A673 (cell line): Measurements from ENCODE around the gene FLT4. TPM values are rescaled to one million over a fixed set of nuclear protein-coding genes. Genes with fewer than 3 reads are reported as not detected.

Source experiments
- Bru-seq: library from RNA; stranded (reverse); fragments of 400-500 nt; gene quantifications from one replicate; lab custom pipeline; 2021; lab: Mats Ljungman, UMichigan
- BruChase-seq, 2 experiments: library from RNA; stranded (reverse); fragments of 400-500 nt; gene quantifications; one replicate each; lab custom pipeline; 2021; lab: Mats Ljungman, UMichigan
- BruUV-seq: library from RNA; stranded (reverse); fragments of 400-500 nt; replicated peaks from 2 replicates; lab custom pipeline; 2021; lab: Mats Ljungman, UMichigan
- CTCF ChIA-PET: fragments of 300-600 bp; sonication (Branson Sonifier 250); formaldehyde crosslinking; loops from one replicate; lab custom pipeline; 2022; ENCODE audit warnings: antibody characterized with exemption; lab: Charles Lee
- POLR2A ChIA-PET: fragments of 300-600 bp; sonication (Branson Sonifier 250); formaldehyde crosslinking; loops from one replicate; lab custom pipeline; 2022; ENCODE audit warnings: antibody characterized with exemption; ENCODE audit not compliant: low non-redundant PET; lab: Charles Lee
- DNase-seq: peaks from one replicate; pipeline ENCODE4 v3.0.0-alpha.2; 2015; ENCODE audit warnings: low spot score
- H3K27ac ChIP-seq: fragments of 200-600 bp; sonication (generic); 2 replicates; pipeline ENCODE4 v1.5.1; 2016; ENCODE audit warnings: mixed run types, low read depth, mild to moderate bottlenecking, mixed read lengths, antibody characterized with exemption, low read length; ENCODE audit not compliant: poor library complexity, severe bottlenecking
- H3K27me3 ChIP-seq: fragments of 200-600 bp; sonication (generic); replicated peaks from 2 replicates; pipeline ENCODE4 v1.6.1; 2017; ENCODE audit warnings: mixed run types, low read depth, mild to moderate bottlenecking, mixed read lengths, antibody characterized with exemption, low read length; ENCODE audit not compliant: insufficient read depth, poor library complexity
- H3K36me3 ChIP-seq: fragments of 200-600 bp; sonication (generic); 2 replicates; pipeline ENCODE4 v1.6.1; 2016; ENCODE audit warnings: mixed run types, mild to moderate bottlenecking, mixed read lengths, antibody characterized with exemption, low read length; ENCODE audit not compliant: insufficient read depth, poor library complexity, severe bottlenecking
- H3K4me1 ChIP-seq: fragments of 200-600 bp; sonication (generic); 2 replicates; pipeline ENCODE4 v1.6.1; 2017; ENCODE audit warnings: mixed run types, mild to moderate bottlenecking, mixed read lengths, antibody characterized with exemption, low read length; ENCODE audit not compliant: insufficient read depth, poor library complexity, severe bottlenecking
- H3K4me3 ChIP-seq: fragments of 200-600 bp; sonication (generic); 2 replicates; pipeline ENCODE4 v1.5.1; 2016; ENCODE audit warnings: low read depth, mixed run types, mild to moderate bottlenecking, mixed read lengths, low read length; ENCODE audit not compliant: poor library complexity, severe bottlenecking
- H3K9me3 ChIP-seq: fragments of 200-600 bp; sonication (generic); 2 replicates; pipeline ENCODE4 v1.6.1; 2016; ENCODE audit warnings: mixed run types, low read depth, mild to moderate bottlenecking, mixed read lengths, antibody characterized with exemption, low read length; ENCODE audit not compliant: poor library complexity, severe bottlenecking
- CTCF ChIP-seq: fragments of 300-800, 200-600 bp; sonication (generic); conservative IDR thresholded peaks from 2 replicates; pipeline ENCODE4 v1.5.1; 2017; ENCODE audit warnings: low read depth, mild to moderate bottlenecking, antibody characterized with exemption, low read length, moderate library complexity, mixed read lengths
- EZH2 ChIP-seq: fragments of 200-600 bp; sonication (generic); IDR thresholded peaks from 2 replicates; pipeline ENCODE4 v1.6.1; 2017; ENCODE audit warnings: borderline replicate concordance, low read depth, mild to moderate bottlenecking, mixed read lengths, antibody characterized with exemption, low read length; ENCODE audit not compliant: poor library complexity, severe bottlenecking
- intact Hi-C: fragments of 100-400 bp; cut with micrococcal nuclease; formaldehyde crosslinking; loops from one replicate; pipeline ENCODE4 v1.10.0; 2022; ENCODE audit not compliant: unreplicated experiment
- long read RNA-seq: library from polyadenylated mRNA; stranded (forward); transcript quantifications from one replicate; pipeline ENCODE4 v2.0.0, GENCODE V29; 2022
- total RNA-seq: library from RNA; stranded (reverse); gene quantifications from 2 replicates; pipeline ENCODE4 v1.2.3, GENCODE V29; 2021

The FLT4 gene
- total RNA-seq (8.6 and 10.1 TPM in 2 replicates), Bru-seq, nascent RNA (percentile 27 among the genes with signal in this experiment), BruChase-seq, experiment 1, labeled RNA remaining after a 2-hour chase (percentile 29 among the genes with signal in this experiment), BruChase-seq, experiment 2, labeled RNA remaining after a 6-hour chase (percentile 35 among the genes with signal in this experiment)
- long read RNA-seq, partial matches to known transcripts, result 15 of 23 reads
- long read RNA-seq, other reads (novel, unspliced or antisense), result 8 of 23 reads

DNA sequence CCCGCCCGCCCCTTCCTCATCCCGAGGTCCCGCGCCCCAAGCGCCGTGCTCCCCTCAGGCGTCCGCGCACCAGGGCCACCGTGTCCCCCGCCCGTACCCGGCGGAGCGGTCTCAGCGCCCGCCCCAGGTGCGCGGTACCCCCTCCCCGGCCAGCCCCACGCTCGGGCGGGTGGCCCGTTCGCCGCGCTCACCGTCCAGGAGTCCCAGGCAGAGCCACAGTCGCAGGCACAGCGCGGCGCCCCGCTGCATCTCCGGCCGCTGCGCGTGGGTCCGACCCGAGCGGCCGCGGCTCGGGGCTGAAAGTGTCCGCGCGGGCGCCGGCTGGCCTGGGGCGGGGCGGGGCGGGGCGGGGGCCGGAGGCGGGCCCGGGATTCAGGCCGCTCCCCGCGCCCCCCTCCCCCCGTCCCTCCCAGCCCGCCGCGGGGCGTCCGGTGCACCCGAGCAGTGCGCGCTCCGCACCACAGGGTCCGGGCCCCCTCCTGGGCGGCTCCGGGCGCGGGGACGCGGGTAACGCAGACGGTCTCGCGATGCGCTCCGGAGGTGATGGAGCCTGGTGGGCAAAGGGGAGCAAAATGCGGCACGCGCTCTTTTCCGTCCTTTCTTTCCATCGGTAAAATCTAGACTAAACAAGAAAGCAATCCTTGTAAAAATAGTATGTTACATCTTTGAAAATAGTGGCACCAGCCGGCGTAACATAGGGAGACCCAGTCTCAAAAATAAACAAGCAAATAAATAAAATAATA lies at the start of gene FLT4:
Gene FLT4, minus strand, starts transcription at position 304 of the 743 bp plus-strand sequence. Its CDS starts 55 bp downstream, at position 249.
- BruUV-seq, result no TSS peak
- intact Hi-C loops, result no loop called here
- Histone ChIP-seq H3K27me3 (peaks cover 56% of the 10 kb centered on the region), H3K36me3 (no peaks in the 10 kb centered on the region), H3K27ac (no peak within 1 kb of the TSS), H3K4me3 (peak within 1 kb of the TSS; percentile 15), H3K9me3 (no peaks in the 10 kb centered on the region), H3K4me1 (no peaks in the 10 kb centered on the region)
- DNase-seq, result no peak
- TF ChIP-seq CTCF (no peak), EZH2 (peak; percentile 70)
- CTCF ChIA-PET, result interaction anchor here (0.6 kb wide), 1 partner anchor 10 kb away, joined by 9 read pairs; no protein-coding TSS in a partner anchor
- POLR2A ChIA-PET, result no interaction called here

GRCh38 chr5:180699042-180699441 lies 49.6 kb upstream of the FLT4 start:
- Histone ChIP-seq H3K4me3 (no peak overlapping the region), H3K27me3 (peaks cover 18% of the 10 kb centered on the region), H3K36me3 (no peaks in the 10 kb centered on the region), H3K27ac (no peak overlapping the region), H3K4me1 (no peaks in the 10 kb centered on the region), H3K9me3 (no peaks in the 10 kb centered on the region)
- DNase-seq, result no peak
- TF ChIP-seq EZH2 (no peak), CTCF (no peak)
- no TSS peak for BruUV-seq
- POLR2A ChIA-PET, result no interaction called here
- CTCF ChIA-PET, result no interaction called here
- intact Hi-C loops, result no loop called here

DNA sequence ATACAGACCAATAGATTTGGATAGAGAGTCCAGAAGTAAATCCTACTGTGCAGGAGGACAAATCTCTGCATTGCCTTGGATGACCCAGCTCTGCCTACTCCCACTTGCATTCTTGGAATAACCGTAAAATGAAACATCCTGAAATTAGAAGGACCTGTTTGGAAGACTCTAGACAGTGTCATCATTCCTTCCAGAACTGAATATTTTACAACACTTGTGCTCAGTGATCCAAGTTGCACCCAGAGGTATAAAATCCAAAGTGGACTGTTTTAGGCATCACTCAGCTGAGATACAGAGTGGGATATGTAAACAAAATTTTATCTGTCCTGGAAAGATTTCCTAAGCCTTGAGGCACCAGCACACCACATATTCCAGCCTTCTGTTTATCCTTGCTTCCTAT lies 46.7 kb upstream of the FLT4 start:
- no peak overlapping the region for H3K4me3 ChIP-seq
- no peaks in the 10 kb centered on the region for H3K9me3 ChIP-seq
- no peak for DNase-seq
- POLR2A ChIA-PET, result no interaction called here
- H3K4me1 ChIP-seq, result no peaks in the 10 kb centered on the region
- no peak overlapping the region for H3K27ac ChIP-seq
- no peak for TF ChIP-seq CTCF
- TF ChIP-seq EZH2, result no peak
- CTCF ChIA-PET, result no interaction called here
- intact Hi-C loops, result no loop called here
- no TSS peak for BruUV-seq
- H3K36me3 ChIP-seq, result no peaks in the 10 kb centered on the region
- H3K27me3 ChIP-seq, result peaks cover 23% of the 10 kb centered on the region
